Upper lobe of right lung (tissue), 1 donor: ENCODE results near the gene TTPAL. TPM values are rescaled to one million over a fixed set of nuclear protein-coding genes. Genes with fewer than 3 reads are reported as not detected.

Experiments used
- ATAC-seq: fragments of 200-7000 bp; cut with Tn5 transposase; one replicate; pipeline ENCODE4 v1.9.1; 2020; ENCODE audit warnings: mild to moderate bottlenecking, moderate library complexity
- DNase-seq: peaks from one replicate; pipeline ENCODE4 v3.0.0-alpha.2; 2020
- H3K27ac ChIP-seq: fragments of 200-600 bp; one replicate; pipeline ENCODE4 v1.8.0; 2022
- H3K27me3 ChIP-seq: fragments of 200-600 bp; one replicate; pipeline ENCODE4 v1.8.0; 2022; ENCODE audit warnings: mild to moderate bottlenecking
- H3K36me3 ChIP-seq: fragments of 200-600 bp; one replicate; pipeline ENCODE4 v1.8.0; 2022
- H3K4me1 ChIP-seq: fragments of 200-600 bp; one replicate; pipeline ENCODE4 v1.8.0; 2022
- H3K4me3 ChIP-seq: fragments of 200-600 bp; one replicate; pipeline ENCODE4 v1.8.0; 2022; ENCODE audit warnings: mild to moderate bottlenecking
- H3K9me3 ChIP-seq: fragments of 200-600 bp; one replicate; pipeline ENCODE4 v1.8.0; 2022
- intact Hi-C: fragments of 100-400 bp; cut with DNase I; formaldehyde crosslinking; loops from one replicate; pipeline ENCODE4 v1.11.0; 2022
- total RNA-seq: library from RNA; stranded (reverse); fragmentation: NEBNext Ultra II Directional; extraction: Animal tissue kit (Norgen Biotek cat#: 25700); gene quantifications from one replicate; pipeline ENCODE4 v1.2.1, GENCODE V29; 2021
- TF ChIP-seq, protein P1 (sequence below): fragments of 200-600 bp; IDR thresholded peaks from one replicate; pipeline ENCODE4 v1.8.0; 2022; ENCODE audit warnings: antibody characterized with exemption
- donor health status: DM: no; HTN: yes; CAD: no; lungs with severe emphysema.

Gene TTPAL
- total RNA-seq, 1 donor from 2014 or later, result 8.0 TPM

DNA sequence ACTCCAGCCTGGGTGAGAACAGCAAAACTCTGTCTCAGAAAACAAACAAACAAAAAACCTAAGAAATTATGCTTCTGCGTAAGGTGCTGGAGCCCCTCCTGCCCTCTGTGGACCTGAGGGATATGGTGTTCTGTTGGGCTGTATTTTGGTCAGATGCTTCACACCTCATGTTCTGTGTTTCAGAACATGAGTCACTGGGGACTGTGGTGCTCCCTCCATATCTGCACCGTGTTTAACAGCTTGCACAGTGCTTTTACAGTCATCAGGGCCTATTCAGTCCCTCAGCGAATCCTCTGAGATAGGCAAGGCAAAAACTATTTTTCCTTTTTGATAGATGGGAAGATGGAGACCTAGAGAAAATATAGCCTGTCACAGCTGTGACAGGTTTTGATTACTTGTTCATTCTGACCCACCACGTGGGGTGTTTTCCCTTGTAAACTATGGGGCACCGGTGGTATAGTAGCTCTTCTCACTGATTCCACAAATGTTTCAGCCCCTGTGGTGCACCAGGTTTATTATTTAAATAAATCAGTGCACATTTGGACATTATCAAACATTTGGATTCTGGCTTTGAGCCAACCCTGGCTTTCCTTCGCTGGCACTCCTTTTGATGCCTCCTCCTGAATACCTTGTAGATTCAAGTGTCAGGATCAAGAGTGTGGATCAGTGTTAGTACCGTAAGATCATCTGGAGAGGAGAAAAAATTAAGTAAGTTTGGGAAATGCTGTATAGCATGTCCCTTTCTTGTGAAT lies 9.6 kb downstream of the TTPAL start:
- intact Hi-C loops, result no loop called here
- DNase-seq (no peak), ATAC-seq (no peak)
- H3K36me3 ChIP-seq, result peaks cover 73% of the 10 kb centered on the region
- H3K4me3 ChIP-seq, result no peak overlapping the region
- H3K4me1 ChIP-seq, result no peaks in the 10 kb centered on the region
- no peaks in the 10 kb centered on the region for H3K9me3 ChIP-seq
- H3K27me3 ChIP-seq, result no peaks in the 10 kb centered on the region
- no peak overlapping the region for H3K27ac ChIP-seq
- TF ChIP-seq, protein P1, sequence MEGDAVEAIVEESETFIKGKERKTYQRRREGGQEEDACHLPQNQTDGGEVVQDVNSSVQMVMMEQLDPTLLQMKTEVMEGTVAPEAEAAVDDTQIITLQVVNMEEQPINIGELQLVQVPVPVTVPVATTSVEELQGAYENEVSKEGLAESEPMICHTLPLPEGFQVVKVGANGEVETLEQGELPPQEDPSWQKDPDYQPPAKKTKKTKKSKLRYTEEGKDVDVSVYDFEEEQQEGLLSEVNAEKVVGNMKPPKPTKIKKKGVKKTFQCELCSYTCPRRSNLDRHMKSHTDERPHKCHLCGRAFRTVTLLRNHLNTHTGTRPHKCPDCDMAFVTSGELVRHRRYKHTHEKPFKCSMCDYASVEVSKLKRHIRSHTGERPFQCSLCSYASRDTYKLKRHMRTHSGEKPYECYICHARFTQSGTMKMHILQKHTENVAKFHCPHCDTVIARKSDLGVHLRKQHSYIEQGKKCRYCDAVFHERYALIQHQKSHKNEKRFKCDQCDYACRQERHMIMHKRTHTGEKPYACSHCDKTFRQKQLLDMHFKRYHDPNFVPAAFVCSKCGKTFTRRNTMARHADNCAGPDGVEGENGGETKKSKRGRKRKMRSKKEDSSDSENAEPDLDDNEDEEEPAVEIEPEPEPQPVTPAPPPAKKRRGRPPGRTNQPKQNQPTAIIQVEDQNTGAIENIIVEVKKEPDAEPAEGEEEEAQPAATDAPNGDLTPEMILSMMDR, result no peak

DNA sequence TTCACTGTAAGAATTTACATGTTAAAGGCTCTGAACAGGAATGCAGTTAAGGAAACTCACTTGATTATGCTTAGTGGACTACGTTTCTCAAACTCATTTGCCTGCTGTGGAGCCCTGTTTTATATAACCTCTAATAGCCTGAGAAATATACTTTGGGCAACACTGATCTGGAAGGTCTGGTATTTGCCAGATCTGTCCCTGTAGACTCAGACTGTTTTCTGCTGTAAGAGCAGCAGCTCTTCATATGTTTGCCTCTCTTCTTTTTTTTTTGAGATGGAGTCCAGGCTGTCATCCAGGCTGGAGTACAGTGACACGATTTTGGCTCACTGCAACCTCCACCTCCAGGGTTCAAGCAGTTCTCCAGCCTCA lies 10.1 kb downstream of the TTPAL start:
- no peak for ATAC-seq
- no peak overlapping the region for H3K27ac ChIP-seq
- peaks cover 73% of the 10 kb centered on the region for H3K36me3 ChIP-seq

DNA sequence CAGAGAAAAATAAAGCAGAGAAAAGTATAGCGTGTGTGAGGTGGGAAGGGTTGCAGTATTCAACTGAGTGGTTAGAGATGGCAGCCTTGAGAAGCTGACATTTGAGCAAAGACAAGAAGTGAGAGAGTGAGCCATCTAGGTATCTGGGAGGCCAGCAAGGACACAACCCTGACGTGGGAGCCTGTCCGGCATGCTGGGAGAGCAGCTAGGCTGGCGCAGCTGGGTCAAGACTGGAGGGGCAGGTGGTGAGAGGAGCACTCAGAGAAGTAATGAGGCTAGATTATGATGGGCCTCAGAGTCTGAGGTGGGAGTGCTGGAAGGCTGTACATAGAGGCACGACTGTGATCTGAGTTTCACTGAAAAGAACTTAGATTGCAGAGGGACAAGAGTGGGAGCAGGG lies 12.9 kb downstream of the TTPAL start:
- no peaks in the 10 kb centered on the region for H3K27me3 ChIP-seq
- DNase-seq (no peak), ATAC-seq (no peak)
- no peaks in the 10 kb centered on the region for H3K4me1 ChIP-seq
- H3K4me3 ChIP-seq, result no peak overlapping the region
- TF ChIP-seq, protein P1, result no peak
- no peaks in the 10 kb centered on the region for H3K9me3 ChIP-seq
- no peak overlapping the region for H3K27ac ChIP-seq
- intact Hi-C loops, result no loop called here
- peaks cover 83% of the 10 kb centered on the region for H3K36me3 ChIP-seq

More for the DNA sequence above, 10.1 kb downstream of the TTPAL start:
- H3K4me1 ChIP-seq, result no peaks in the 10 kb centered on the region
- no peak overlapping the region for H3K4me3 ChIP-seq
- TF ChIP-seq, protein P1, result no peak
- H3K27me3 ChIP-seq, result no peaks in the 10 kb centered on the region
- intact Hi-C loops, result no loop called here
- no peak for DNase-seq
- H3K9me3 ChIP-seq, result no peaks in the 10 kb centered on the region

DNA sequence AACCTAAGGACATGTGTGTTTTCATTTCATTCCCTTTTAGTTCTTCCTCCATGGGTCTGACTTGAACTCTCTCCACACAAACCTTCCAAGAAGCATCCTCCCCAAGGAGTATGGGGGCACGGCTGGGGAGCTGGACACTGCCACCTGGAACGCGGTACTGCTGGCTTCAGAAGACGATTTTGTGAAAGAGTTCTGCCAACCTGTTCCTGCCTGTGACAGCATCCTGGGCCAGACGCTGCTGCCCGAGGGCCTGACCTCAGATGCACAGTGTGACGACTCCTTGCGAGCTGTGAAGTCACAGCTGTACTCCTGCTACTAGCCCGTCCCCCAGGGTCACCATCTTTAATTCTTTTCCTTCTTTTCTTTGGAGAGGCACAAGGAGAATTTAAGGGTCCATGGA lies 13.5 kb downstream of the TTPAL start:
- intact Hi-C loops, result no loop called here
- no peak overlapping the region for H3K4me3 ChIP-seq
- DNase-seq (no peak), ATAC-seq (no peak)
- H3K36me3 ChIP-seq, result peaks cover 85% of the 10 kb centered on the region
- no peak overlapping the region for H3K27ac ChIP-seq
- H3K4me1 ChIP-seq, result peaks cover 1% of the 10 kb centered on the region
- no peaks in the 10 kb centered on the region for H3K9me3 ChIP-seq
- no peaks in the 10 kb centered on the region for H3K27me3 ChIP-seq
- TF ChIP-seq, protein P1, result no peak

DNA sequence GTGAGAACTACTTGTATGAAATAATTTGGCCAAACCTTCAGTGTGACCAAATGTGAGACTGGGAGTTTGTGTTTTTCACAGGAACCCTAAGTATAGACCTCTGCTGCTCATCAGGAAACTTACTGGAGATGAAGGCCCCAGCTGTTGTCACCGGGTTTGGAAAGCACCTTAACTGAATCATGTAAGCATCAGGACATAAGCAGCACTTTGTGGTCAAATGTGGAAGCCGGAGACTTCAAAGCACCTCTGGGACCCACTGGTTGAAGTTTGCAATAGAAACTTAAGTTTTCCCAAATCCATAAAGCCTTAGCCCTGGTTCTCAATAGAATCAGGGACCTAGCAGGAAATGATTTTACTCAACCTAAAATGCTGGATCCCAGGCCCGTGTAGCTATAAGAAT lies 14.3 kb downstream of the TTPAL start:
- intact Hi-C loops, result no loop called here

More for the DNA sequence above, 14.3 kb downstream of the TTPAL start:
- Histone ChIP-seq H3K27me3 (no peaks in the 10 kb centered on the region), H3K4me3 (no peak overlapping the region), H3K4me1 (peaks cover 9% of the 10 kb centered on the region), H3K36me3 (peaks cover 85% of the 10 kb centered on the region), H3K27ac (no peak overlapping the region), H3K9me3 (no peaks in the 10 kb centered on the region)
- ATAC-seq, result no peak
- no peak for DNase-seq
- TF ChIP-seq, protein P1, result no peak
